HS-27A (cell line): ENCODE measurements around the gene RUFY2.

ENCODE experiments used
- DNase-seq: peaks from one replicate; pipeline ENCODE4 v3.0.0-alpha.2; 2012; ENCODE audit warnings: low read depth, missing footprints

RUFY2 gene

DNA sequence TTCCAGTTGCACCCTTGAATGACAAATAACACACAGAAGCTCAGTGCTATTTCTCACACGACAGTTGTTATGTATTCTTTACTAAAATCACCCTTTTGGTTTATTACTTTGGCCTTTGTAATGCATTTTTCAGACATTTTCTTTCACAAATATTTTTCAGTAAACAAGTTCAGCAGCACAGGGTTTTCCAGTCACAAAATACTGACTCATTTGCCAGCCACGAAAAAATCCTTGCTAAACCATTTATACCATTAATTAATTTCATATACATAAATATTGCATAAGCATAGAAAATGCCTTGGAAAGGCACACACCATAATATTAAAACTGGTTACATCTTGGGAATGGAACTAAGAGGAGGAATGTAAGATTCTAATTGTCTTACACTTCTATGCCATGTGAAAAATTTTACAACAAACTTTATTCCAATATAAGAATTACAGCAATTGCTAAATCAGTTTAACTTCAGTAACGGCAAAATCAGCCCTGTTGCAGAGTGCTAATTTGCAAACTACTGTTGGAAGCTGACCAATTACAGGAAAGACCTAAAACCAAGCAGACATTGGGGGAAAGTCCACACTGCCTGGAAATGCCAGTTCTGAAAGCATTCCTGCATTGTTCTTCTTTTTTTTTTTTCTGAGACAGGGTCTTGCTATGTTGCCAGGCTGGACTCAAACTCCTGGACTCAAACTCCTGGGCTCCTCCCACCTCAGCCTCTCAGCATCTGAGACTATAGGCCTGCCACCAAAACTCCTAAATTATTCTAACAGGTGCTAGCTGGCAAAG, 42.8 kb downstream of the RUFY2 start:
- DNase-seq = no peak

DNA sequence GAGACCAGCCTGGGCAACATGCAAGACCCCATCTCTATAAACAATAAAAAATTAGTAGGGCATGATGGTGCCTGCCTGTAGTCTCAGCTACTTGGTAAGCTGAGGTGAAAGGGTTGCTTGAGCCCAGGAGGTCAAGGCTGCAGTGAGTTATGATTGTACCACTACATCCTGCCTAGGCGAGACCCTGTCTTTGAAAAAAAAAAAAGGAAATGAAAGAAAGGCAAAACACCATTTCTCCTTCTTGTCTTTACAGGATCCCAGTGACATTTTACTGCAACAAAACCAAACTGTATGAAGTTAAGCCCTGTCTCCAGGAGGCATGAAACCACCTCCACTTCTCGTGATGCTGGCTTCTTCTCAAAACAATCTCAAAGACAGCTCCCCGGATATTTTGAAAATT, 44.5 kb downstream of the RUFY2 start:
- DNase-seq = no peak

DNA sequence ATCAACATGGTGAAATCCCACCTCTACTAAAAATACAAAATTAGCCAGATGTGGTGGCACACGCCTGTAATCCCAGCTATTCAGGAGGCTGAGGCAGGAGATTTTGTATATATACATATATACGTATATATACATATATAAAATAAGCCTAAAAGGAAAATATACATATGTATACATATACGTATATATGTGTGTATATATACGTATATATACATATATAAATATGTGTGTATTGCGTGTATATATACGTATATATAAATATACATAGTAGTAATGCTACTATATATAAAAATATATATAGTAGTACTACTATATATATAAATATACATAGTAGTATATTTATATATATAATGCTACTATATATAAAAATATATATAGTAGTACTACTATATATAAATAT, 47.9 kb downstream of the RUFY2 start:
- DNase-seq = no peak

DNA sequence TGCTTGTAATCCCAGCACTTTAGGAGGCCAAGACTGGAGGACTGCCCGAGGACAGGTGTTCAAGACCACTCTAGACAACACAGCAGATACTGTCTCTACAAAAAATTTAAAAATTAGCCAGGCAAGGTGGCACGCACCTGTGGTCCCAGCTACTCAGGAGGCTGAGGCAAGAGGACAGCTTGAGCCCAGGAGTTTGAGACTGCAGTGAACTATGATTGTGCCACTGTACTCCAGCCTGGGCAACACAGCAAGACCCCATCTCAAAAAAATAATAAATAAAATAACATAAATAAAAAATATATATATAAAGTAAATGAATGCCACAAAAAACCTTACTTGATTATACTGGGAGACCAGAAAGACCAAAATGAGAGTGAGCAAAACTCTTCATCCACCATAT, 53.5 kb downstream of the RUFY2 start:
- DNase-seq = no peak

DNA sequence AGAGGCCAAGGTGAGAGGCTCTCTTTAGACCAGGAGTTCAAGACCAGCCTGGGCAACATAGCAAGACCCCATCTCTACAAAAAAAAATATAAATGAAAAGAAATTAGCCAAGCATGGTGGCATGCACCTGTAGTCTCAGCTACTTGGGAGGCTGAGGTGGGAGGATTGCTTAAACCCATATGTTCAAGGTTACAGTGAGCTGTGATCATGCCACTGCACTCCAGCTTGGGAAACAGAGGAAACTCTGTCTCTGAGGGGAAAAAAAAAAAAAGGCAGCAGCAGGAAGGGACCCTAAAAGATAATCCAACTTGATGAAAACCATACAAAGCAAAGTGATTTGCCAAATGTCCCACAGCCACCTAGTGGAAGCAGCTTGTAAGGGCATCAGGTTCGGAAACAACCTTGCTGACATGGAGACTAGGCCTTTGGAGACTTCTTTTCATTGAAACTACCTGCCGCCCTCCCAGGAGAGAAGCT, 58.8 kb downstream of the RUFY2 start:
- DNase-seq = no peak

DNA sequence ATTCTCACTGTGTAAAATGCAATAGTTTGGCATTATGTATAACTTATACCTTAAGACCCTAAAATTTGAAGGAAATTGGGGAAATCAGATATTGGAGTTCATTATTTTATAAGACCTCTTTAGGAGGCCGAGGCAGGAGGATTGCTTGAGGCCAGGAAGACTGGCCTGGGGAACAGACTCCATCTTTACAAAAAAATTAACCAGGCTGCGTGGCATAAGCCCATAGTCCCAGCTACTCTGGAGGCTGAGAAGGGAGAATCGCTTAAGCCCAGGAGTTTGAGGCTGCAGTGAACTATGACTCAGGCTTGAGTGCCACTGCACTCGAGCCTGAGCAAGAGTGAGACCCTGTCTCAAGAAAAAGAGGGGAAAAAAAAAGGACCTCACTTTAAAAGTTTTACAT, 60.3 kb downstream of the RUFY2 start:
- no peak for DNase-seq

DNA sequence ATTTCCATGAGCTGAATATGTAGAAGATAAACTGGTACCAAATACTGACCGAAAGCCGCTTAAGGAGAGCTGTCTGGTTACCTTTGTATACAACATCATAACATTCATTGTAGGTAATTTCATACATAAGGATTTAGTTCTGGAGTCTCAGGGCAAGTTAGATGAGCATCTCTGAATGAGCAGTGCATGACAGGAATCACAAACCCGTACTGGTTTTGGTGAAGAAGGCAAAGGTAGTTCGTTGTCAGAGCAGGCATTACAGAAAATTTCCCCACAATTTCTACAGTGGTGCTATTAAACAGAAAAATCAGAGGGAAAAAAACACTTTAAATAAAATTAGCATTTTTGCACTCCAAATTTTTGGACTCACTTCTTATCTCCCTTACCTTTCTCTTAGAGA, 61.5 kb downstream of the RUFY2 start:
- DNase-seq = no peak

DNA sequence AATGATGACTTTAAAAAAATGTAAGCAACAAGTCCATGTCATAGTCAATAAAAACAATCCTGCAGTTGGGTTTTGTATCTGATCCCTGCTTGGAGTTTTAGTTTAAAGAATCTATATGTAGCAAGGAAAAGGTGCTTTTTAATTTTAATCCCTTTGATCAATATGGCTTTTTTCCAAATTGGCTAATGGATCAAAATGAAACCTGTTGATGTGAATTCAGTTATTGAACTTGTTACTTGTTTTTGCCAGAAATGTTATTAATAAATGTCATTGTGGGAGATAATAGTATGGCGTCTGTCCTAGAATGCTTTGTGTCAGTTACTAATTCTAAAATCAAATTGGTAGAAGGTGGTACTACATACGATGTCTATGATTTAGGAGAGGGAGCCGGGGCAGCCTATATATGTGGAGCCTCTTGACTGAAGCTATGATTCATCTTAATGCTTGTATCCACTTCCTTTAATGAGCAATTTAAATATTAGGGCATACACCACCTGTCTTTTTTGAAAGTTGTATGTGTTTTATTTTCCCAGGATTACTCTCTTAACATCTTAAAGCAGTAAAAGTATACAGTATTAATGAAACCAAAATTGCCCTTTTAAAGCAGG, 64.1 kb downstream of the RUFY2 start:
- no peak for DNase-seq

DNA sequence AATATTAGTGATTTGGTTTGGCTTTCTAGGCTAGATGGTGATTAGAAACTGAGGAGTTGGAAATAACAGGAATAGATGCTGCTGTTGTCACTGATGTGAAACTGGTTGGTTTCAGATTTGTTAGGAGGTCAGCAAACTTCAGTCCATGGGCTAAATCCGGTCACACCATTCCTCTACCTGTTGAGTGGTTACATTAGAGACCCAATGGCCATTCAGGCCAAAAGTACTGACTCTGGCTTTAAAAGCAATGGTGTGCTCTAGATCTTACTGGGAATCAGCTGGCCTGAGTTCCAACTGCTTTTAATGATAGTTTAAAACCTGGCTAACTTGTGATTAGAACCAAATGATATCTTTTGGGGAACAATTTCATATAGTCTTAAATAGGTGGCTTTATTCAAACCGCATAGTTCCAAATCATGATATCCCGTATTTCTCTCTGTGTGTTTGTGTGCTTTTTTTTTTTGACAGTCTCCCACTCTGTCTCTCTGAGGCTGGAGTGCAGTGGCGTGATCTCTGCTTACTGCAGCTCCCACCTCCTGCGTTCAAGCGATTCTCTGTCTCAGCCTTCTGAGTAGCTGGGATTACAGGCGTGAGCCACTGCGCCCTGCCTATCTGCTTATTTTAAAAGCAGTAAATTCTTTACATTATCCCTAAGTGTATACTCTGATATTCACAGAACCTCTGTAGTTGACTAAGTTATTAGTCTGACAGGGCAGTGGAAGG, 66.6 kb downstream of the RUFY2 start:
- no peak for DNase-seq

DNA sequence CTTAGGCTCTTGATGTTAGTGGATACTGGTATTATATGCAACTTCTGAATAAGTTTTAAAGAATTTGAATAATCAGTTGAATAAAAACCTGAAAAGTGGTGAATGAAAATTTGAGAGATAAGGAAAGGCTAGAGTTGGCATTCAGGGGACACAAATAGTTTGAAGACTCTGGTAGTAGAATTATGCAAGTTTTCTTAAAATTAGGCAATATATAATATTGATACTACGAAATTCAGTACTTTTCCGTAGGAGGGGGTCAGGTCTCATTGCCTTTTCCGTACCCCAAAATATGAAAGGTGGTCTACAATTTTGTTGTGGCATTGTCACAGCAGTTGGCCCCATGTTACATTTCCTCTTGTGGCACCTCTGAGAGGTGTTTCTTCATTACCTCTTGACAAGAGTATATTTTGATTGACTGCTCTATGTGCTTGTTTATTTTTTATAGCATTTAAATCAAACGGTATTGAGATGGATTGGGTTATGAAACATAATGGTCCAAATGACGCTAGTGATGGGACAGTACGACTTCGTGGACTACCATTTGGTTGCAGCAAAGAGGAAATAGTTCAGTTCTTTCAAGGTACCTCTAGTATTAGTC, 70.2 kb downstream of the RUFY2 start:
- DNase-seq = no peak

DNA sequence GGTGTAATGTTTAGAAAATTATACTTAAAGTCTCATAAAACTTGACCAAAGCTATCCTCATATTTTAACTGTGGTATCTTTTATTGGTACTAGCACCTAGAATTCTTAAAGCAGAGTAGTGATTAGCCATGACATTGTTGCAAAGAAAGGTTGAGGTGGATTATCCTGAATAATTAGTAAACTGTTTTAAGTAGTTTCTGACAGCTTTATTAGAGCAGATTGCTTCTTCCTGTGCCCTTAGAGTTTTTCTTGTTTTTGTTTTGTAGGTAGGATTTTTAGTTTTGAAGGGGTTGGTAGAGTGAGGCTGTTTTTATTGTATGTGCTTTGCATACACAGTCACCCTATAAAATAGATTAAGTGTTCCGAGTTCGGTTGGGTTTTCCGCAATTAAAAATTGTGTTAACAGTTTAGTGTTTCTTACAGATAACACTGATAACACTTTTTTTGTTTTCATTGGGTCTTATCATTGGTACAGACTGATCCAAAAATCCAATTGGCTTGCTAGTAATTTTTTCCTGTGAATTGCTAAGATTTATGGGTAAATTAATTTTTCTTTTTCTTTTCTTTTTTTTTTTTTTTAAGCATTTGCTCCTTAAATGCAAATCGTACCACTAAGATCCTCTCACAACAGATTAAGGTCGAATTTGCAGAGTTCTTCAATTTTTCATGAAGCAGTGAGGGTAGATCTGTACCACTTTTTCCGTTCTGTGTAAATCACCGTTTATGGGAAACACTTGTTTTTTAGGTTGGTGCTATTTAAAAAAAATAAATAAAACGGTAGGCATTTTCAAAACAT, 72.2 kb downstream of the RUFY2 start:
- DNase-seq = no peak

DNA sequence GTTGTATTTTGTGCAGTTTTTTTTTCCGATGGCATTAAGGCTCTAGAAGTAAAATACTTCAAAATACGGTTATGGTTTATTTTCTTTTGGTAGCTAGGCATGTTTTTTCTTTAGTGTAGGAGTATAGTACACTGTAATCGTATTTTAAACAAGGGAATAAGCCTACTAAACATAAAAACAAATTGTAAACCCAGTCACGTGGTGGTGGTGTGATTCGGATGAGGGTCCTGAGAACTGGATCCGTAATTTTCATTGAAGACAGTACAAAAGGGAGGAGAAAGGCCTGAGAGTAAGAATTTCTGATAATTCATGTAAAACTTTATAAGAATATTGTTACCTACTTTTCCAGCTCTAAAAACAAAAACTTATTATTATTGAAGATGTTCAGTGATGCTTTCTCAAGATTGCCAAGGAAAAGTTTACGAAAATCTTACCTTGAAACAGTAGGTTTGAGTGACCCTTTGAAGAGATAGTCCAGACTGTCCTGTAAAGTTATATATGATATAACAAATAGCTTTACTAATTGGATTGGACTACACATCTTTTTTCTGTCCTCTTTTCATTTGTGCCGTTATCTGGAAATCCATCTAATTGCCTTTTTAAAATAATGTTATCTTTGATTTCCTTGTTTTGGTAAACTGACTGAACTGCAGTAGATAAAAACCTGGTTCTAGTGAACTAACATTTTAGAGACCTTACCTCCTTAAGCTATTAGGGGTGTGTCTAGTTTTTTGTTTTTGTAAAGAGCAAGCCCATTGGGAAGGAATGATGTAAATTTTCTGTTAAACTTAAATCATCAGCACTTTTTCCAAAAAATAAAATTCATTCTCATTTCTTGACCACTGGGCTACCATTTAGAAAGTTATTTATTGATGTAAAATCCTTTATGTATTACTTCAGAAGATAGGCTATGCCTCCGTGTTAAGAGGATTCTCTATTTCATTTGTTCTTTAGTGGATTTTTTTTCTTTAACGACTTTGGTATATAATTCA, 73.3 kb downstream of the RUFY2 start:
- DNase-seq = no peak

DNA sequence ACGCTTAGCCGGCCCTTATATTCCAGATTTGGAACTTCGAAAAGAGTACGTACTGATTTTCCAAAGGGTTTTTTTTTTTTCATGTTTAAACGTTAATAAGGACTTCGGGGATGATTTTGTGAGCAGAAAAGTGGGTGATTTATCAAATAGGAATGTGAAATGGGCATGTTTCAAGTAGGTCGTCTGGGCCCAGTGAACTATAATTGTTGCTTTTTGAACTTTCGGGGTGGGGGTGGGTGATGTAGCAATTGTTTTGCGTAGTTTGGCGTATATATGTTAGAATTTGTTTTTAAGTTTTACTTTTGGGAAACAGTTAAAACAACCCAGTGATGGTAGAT, 74.0 kb downstream of the RUFY2 start:
- DNase-seq = no peak

DNA sequence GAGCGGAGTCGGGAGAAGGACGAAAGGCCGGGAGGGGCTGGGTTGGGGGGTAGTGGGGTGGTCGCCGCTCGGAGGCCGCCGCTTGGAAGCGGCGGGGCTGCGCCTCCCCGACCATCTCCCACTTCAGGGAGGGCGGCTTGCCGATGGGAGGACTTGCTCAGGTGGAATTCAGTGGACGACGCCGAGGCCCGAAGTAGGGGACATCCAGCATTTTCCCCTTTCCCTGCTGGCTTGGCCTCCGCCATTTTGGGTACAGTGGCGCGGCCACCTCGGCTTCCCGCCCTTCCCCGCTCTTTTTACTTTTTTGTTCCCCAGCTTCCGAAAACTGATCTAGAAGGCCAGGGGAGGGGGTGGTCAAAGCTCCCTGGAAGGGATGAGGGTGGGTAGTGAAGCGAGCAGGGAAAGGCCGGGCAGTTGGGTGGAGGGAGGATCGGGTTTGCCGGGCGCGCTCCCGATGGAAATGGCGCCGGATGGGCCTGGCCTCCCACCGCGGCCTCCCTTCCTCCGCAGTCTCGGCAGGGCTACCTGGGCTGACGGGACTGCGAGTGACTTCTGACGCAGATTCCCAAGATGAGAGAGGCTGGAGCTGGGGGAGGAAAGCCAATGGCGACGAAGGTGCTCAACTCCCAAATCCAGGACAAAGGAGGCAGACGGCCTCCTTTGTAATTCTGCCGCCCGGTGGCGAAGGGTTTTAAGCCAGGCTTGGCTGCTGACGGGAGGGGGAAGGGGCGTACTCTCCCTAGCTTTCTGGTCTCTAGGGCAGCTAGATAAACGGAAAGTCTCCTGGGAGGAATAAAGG, 74.6 kb downstream of the RUFY2 start, which contains the start of gene PBLD:
Gene PBLD (minus strand): TSS at position 670 of the 799 bp plus-strand sequence. CDS start 26,084 bp downstream, outside the sequence.
- peak; percentile 55 for DNase-seq

DNA sequence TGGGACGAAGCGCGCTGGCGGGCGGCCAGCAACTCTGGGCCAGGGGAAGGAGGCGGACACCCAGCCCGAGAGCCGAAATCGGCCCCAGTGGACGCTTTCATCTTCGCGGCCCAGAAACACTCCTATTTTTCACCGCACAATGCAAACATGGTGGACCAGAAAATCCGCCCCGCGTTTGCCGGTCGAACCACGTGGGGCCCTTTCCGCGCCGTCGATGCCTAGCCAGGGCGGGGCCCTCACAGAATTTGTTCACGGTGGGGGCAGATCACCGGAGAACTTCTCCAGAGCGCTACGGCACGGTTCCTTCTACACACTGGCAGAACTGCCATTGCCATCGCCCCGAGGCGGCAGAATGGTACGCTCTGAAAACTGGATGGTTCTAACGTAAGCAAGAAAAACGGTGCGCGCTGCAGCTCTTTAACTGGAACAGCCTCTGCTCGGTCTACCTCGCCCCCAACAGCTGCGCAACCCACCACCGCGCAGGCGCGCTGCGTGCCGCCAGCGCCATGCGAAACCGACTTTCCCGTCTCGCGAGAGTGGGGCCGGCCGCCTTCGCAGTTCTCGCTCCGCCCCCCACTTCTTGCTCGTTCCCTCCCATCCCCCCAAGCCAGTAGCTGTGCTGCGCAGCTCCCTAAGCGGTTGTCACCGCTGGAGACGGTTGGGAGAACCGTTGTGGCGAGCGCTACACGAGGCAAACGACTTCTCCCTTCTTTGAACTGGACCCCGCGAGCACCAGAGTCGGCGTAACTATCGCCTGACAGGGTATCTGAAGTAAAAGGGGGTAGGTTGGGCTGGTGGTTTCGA, 75.4 kb downstream of the RUFY2 start, which contains the start of gene HNRNPH3:
Gene HNRNPH3 (plus strand): TSS at position 610 of the 804 bp plus-strand sequence. CDS start 5,158 bp downstream, outside the sequence.
- DNase-seq = peak; percentile 77

DNA sequence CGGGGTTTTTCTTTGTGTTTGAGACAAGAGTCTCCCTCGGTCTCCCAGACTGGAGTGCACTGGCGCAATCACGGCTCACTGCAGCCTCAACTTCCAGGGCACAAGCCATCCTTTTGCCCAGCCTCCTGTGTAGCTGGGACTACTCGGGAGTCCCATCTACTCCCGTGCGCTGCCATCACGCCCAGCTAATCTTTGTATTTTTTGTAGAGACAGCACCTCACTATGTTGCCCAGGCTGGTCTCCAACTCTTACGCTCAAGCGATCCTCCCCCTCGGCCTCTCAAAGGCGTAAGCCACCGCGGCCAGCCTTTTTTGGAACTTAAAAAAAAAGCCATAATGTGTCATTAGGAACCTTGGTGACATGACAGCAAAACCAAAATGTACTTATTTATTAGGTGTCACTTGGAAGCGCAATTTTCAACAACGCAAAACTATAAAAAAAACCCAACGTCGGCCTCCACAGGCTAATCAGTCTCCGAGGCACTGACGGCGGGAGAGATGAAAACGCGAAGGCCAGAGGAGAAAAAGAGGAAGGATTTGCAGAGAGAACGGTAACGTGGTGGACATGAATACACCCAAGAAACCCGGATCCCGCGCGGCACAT, 76.1 kb downstream of the RUFY2 start:
- no peak for DNase-seq

DNA sequence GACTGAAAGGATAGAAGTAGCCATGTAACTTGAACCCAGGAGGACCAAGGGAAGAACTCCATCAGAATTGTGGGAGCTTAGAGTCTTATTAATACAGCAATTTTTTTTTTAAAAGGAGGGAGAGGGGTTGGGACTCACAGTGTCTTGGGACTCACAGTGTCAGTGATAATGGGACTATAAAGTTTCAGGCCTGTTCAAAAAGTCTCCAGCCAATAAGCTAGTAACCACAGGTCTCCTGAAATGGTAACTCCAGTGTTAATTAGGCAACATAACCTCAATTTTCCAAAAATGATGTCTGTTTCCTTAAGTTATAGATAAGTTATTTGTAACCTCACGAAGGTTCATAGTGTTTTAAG, 77.6 kb downstream of the RUFY2 start:
- DNase-seq = no peak
